ENCODE data around the gene XAF1. TPM values are rescaled to one million over a fixed set of nuclear protein-coding genes. Genes with fewer than 3 reads are reported as not detected.
"Not testable (repeated sequence)": the region's sequence is repeated elsewhere in the genome, so short reads cannot be mapped to it uniquely, and the experiment has no call there.

The XAF1 gene
- total RNA-seq, 2 donors from 2014 or later = 13.0 to 34.0 TPM

DNA sequence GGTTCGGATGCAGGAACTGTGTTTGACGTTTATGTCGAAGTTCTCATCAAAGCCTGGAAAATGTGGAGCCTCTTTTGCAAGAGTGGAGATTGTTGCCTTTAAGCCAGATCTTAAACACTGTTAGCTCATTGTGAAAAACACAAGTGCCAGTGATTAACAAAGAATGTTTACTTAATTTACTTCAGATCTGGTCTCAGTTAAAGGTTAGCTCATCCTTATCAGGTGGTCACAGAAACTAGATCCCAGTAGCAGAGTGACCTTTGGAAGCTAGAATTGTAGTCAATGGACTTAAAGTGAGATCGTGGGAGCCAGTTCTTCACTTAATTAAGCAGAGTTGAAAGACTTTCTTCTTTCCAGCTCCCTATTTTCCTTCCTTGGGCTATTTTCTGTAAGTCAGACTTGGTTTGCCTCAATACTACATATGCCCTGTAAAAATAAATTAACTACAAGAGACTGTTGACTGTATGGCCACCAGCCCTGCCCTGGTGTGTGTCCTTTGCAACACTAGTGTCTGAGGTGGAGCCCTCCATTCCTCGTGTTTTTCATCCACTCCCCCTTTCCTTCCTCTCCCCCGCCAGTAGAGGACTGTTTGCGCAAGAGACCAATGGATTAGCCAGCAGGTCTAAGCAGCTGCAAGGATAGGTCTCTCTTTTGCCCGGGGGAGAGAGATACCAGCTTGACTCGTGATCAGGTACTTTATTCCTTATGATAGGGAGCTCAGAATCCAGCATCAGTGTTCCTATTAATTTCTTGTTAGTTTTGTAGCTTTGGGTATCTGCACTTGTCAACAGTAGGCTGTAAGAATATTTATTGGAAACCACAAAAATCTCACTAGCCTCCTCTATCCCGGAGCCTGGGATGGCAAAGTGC lies 40.4 kb downstream of the XAF1 start:
- intact Hi-C loops (cut with DNase I, micrococcal nuclease) = no loop called here
- no peak for DNase-seq
- ATAC-seq = no peak

DNA sequence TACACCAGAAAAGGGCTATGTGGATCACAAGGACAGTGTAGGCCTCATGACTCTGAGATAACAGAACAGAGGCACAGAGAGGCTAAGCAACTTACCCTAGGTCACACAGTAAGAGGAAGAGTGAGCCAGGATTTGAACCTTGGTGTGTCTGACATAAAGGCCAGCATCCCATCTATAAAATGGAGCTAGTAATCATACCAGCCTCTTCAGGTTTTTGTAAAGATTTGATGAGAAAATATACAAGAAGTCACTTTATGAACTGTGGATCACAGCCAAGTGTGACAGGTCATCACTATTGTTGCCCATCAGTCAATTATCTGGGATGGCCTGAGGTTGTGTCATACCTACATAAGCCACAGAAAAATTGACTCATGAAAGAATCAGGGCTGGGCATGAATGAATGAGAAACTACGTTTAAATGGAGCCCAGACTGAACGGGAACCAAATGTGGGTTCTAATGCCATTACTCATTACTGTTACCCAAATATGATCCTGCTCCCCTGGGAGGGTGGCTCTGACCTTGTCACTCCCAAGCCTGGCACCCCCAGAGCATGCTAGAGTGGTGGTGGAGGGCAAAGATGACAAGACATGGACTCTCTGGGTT lies 41.1 kb downstream of the XAF1 start:
- DNase-seq = no peak
- intact Hi-C loops (cut with DNase I, micrococcal nuclease) = no loop called here
- ATAC-seq = no peak

DNA sequence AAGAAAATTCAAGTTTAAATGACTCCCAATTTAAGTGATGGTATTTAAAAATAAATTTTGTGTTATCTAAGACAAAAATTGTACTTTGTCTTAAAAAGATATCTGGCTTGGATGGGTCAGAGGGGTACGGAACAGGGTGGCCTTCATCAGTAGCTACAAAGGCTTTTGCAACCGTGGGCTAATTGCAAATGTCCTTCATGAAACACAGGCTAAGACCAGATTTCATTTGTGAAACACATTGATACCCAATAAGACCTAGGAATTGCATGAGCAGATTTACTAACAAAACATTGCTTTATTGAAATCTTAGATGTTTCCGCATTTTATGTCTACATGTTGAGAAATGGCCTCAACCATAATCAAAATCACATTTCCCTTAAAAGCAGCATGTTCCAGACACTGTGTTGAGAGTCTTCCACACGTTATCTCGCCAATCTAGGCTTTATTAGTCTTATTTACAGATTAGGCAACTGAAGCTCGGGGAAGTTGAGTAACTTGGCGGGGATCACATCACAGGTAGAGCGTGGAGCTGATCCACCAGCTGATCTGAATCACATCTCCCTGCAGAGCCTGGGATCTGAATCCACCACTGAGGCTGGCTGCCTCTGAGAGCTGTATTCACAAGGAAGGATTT lies 42.0 kb downstream of the XAF1 start:
- ATAC-seq (no peak), DNase-seq (no peak)
- intact Hi-C loops (cut with DNase I, micrococcal nuclease) = no loop called here

DNA sequence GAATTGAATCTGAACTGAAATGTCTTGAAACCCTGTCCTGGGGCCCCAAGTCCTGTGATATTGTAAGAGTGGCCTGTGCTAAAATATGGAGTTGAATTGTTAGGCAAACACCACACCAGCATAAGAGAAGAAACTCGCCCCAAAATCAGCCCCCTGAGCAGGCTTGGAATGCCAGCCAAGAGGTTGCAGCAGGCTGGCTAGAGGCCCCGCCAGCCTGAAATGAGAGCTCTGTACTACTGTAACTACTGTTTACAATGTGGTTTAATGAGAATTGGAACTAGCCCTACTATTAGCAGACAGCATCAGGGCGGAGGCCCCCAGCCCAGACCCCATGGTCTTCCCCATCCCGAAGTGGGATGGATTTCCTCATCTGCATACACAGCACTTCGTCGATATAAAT lies 43.9 kb downstream of the XAF1 start:
- intact Hi-C loops (cut with DNase I, micrococcal nuclease) = no loop called here

DNA sequence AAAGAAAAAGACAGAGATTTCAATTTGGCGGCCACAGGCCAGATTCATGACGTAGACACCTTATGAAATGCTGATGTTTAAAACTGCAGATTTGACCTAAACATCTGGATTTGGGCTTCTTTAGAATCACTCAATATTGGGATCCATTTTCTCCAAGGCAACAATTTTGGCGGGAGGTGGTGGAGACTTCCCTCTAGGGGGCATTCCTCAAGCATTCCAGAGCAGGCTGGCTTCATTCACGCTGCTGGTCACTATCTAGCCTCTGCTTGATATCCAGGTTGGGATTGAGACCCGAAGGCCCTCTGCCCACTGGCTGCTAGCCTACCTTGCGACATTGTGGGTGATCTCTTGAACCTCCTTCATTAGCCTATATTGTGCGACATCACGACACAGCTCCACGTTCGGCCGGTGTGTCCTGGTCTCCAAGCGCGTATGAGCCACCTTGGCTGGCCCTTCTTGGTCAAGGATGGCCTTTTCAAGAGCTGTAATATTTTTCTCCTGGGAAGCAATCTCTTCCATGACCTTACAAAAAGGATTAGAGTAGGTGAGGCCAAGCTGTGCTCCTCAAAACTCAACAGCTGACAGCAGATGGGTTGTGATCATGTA lies 44.7 kb downstream of the XAF1 start:
- no peak for ATAC-seq

More for the DNA sequence above, 43.9 kb downstream of the XAF1 start:
- DNase-seq = no peak
- ATAC-seq = no peak

DNA sequence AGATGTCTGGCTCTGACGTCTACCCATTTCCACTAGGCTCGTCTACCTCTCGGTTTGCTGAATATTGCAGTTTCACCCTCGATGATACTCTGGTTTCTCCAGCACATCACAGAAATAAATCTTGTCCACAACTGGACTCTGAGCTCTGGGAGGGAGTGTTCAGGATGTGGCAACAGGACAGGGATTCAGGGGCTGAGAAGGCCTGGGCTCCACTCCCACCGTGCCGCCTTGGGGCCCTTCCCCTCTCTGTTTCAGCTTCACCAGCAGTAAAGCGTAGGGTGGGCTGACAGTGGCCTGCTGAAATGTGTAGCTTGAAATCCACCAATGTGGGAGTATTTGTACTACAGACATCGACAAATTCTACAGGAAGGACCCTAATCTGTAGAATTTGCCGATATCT lies 55.7 kb downstream of the XAF1 start:
- DNase-seq (no peak), ATAC-seq (no peak)
- intact Hi-C loops (cut with DNase I, micrococcal nuclease) = no loop called here

More for the DNA sequence above, 44.7 kb downstream of the XAF1 start:
- intact Hi-C loops (cut with DNase I, micrococcal nuclease) = no loop called here
- DNase-seq = no peak

DNA sequence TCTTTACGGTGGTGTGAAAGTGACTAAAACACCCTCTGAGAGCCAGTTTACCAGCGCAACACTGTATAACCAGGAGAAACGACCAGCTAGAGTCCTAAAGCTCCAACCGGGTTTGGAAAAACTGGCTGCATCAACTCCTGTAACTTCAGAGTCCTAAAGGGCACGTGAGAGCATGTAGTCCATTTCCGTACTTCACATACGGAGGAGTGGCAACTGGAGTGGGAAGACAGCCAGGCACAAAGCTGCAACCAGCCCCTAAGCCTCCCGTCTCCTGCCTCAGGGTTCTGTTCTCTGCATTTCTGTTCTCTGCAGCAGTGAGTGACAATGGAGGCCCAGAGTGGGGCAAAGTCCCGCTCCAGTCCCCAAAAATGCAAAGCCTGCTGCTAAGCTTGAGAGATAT lies 56.4 kb downstream of the XAF1 start:
- DNase-seq (no peak), ATAC-seq (no peak)
- intact Hi-C loops (cut with DNase I, micrococcal nuclease) = no loop called here

DNA sequence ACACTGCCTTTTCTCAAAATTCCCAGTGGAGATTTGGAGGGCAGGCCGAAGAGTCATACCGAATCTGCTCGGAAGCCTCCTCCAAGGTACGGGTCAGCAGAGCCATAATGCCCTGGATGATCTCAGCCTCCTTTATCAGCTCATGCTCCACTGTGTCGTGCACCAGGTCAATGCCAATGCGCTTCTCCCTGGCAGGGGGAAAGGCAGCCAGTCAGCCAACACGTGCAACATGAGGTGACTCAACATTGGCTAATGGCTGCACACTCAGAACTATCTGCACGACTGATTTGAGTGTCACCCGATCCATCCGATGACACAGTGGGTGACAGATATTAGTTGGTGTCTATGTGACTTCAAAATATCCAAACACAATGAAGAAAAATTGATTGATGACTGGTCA lies 59.9 kb downstream of the XAF1 start:
- no peak for DNase-seq
- intact Hi-C loops (cut with DNase I, micrococcal nuclease) = no loop called here
- ATAC-seq = no peak

DNA sequence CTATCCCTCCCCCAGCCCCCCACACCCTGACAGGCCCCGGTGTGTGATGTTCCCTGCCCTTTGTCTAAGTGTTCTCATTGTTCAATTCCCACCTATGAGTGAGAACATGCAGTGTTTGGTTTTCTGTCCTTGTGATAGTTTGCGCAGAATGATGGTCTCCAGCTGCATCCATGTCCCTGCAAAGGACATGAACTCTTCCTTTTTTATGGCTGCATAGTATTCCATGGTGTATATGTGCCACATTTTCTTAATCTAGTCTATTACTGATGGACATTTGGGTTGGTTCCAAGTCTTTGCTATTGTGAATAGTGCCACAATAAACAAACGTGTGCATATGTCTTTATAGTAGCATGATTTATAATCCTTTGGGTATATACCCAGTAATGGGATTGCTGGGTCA lies 60.5 kb downstream of the XAF1 start:
- ATAC-seq; DNase-seq; intact Hi-C loops (cut with DNase I, micrococcal nuclease): not testable (repeated sequence)

DNA sequence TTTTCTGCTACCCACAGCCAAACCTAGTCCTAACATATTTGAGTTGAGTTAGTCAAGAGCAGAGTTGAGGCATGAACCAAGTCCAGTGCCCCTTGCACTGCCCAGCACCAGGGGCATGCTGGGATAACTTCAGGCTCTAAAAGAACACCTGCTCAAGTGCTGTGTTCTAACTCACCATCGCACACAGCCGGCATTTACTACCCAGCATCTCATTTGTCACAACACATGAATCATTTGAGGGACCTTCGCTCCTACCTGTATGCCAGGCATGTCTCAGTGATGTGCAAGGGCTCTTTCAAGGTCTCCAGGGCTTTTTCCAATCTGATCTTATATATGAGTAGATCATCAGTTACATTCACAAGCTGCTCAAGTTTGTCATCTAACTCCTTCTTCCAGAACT lies 63.1 kb downstream of the XAF1 start:
- DNase-seq (no peak), ATAC-seq (no peak)
- intact Hi-C loops (cut with DNase I, micrococcal nuclease) = no loop called here

DNA sequence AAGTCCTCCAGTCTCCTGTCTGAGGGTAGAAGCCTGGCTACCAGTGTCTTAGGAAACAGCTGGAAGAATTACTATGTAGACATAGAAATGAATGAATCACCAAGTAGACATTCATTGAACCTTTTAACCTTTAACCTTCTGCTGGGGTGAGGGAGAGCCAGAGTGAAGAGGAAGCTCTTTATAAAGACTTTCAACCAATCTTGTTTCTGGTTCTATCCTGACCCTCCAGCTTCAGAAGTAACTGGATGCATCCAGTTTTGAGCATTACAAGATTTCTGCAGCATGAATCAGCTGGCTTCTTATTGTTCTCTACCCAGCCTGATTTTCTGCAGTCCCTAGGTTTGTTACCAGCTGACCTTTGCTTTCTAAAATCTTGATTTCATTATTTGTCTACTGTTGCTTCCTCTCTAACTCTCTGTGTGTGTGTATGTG lies 67.2 kb downstream of the XAF1 start:
- ATAC-seq = no peak
- intact Hi-C loops (cut with DNase I, micrococcal nuclease) = no loop called here

More for the DNA sequence above, 67.2 kb downstream of the XAF1 start:
- DNase-seq = no peak

Other genes starting within 250 kb of the XAF1 start
- 10 to 100 TPM; 13.7 to 19.0 TPM for gene PITPNM3, start 199.5 kb upstream of the XAF1 start, total RNA-seq
- 10 to 100 TPM; 14.1 to 15.8 TPM for gene KIAA0753, start 115.3 kb upstream of the XAF1 start, total RNA-seq
- 100 to 1,000 TPM; 135 to 151 TPM for gene TXNDC17, start 115.0 kb upstream of the XAF1 start, total RNA-seq
- gene MED31, start 104.4 kb upstream of the XAF1 start, total RNA-seq = 10 to 100 TPM in 1 of 2 donors, 1 to 10 TPM in 1; 9.2 to 11.3 TPM
- gene C17orf100, start 104.3 kb upstream of the XAF1 start, total RNA-seq = 1 to 10 TPM; 2.0 to 3.2 TPM
- not detected for gene SLC13A5, start 42.7 kb upstream of the XAF1 start, total RNA-seq
- gene FBXO39, start 20.2 kb downstream of the XAF1 start, total RNA-seq = under 1 TPM in 1 of 2 donors, not detected in 1; 0.20 TPM
- gene TEKT1, start 75.7 kb downstream of the XAF1 start, total RNA-seq = not detected
- not detected for gene ALOX12, start 240.0 kb downstream of the XAF1 start, total RNA-seq